HuH-7.5 (cell line): Measurements from ENCODE around the gene TASOR2.
A peak's percentile ranks its signal among the peaks of the same experiment; 100 is the strongest.

Experiments used
- DNase-seq: peaks from one replicate; pipeline ENCODE4 v3.0.0; 2011; ENCODE audit warnings: low spot score

TASOR2 gene

GRCh38 chr10:5655121-5655520 is 29.5 kb upstream of the TASOR2 start:
- no peak for DNase-seq

DNA sequence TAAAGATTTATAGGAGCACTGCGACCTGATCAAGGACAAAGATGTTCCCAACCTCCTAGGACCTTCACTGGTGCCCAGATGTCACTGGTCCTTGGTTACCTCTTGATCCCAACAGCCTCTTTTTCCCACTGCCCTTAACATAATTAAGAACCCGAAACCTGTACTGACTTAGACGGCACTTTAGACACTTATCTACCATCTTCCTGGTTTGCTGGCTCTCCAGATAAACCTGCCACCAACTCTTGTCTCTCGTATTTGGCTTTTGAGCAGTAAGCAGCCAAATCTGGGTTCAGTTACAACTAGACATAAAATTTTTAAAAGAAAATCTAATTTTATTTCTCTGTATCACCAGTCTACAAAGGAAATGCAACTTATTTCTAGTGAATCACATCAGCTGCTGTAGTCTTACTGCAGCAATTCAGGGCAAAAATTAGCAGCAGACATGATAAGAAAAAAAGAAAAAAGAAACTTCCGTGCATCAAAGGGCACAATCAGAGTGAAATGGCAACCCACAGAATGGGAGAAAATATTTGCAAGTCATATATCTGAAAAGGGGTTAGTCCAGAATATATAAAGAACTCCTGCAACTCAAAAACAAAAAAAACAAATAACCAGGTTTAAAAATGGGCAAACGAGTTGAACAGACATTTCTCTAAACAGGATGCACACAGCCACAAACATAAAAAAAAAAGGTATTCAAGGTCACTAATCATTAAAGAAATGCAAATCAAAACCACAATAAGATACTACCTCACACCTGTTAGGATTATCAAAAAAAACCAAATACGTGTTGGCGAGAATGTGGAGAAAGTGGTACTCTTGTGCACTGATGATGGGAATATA is 27.7 kb upstream of the TASOR2 start:
- DNase-seq, result no peak

DNA sequence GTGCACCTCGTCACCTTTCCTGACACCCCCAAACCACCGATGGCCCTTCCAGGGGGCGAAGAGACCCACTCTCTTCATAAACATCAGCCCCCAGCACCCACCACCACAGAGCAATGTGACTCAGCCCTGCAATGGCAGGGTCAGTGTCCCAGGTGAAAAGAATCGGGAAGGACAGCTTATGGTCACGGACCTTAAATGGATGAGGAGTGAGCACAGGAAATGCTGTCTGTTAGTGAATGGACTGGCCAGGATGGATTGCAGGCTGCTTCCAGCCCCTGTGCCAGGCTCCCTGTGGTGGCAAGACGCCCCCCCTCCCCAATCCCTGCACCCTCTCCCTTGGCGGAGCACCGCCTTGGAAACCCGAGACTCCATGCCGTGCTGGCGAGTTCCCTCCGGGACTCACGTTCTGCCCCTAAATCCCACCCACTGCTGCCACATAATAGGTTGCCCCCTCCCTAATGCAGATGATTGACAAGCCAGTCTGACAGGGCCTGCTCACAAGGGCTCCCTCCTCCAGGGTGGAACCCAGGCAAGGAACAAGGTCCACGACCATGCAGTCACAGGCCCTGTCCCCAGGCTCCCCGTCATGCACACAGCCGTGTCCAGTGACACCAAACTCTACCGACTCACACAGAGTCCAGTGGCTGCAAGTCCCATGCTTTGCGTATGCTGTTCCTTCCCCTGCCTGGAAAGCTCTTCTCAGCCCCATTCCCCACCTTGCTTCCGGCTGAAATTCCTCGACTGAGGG is 25.6 kb upstream of the TASOR2 start:
- no peak for DNase-seq

DNA sequence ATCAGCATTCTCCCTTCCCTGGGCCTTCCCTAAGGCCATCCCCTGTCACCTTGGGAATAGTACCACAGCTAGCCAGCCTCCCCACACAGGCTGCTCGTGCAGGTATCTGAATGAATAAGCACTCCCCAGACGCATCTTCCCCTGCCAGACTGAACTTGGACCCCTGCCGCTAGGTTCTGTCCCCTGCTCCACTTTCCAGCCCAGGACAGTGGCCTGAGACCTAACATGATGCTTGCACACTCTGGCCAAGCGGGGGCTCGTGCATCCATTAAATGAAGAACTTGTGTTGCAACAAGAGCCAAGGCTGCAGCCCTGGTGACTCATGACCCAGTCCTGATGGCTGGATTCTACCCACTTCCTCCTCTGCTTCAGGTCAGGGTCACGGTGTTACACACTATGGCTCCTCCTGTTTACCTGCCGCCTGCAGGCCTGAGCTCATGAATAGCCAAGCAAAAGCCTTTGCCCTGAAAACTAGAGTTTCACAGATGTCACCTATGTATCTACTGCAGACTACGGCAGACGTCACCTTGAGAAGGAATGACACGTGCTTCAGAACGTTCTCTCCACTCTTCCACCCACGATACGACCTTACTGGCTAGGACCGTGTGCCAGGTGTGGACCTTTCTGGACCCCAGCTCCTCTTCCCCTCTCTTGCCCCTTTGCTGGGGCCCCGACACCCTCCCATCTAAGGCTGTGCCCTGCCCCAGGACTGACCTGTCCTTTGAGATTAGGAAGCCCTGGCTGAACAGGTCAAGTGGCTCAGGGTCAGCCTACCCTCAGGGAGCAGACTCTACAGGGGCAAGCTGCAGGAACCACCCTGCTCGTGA is 24.7 kb upstream of the TASOR2 start:
- peak; percentile 86 for DNase-seq

GRCh38 chr10:5661043-5661442 is 23.6 kb upstream of the TASOR2 start:
- DNase-seq, result no peak

- no peak for DNase-seq
These were observed 21.7 kb upstream of the TASOR2 start for GRCh38 chr10:5662708-5663579.

DNA sequence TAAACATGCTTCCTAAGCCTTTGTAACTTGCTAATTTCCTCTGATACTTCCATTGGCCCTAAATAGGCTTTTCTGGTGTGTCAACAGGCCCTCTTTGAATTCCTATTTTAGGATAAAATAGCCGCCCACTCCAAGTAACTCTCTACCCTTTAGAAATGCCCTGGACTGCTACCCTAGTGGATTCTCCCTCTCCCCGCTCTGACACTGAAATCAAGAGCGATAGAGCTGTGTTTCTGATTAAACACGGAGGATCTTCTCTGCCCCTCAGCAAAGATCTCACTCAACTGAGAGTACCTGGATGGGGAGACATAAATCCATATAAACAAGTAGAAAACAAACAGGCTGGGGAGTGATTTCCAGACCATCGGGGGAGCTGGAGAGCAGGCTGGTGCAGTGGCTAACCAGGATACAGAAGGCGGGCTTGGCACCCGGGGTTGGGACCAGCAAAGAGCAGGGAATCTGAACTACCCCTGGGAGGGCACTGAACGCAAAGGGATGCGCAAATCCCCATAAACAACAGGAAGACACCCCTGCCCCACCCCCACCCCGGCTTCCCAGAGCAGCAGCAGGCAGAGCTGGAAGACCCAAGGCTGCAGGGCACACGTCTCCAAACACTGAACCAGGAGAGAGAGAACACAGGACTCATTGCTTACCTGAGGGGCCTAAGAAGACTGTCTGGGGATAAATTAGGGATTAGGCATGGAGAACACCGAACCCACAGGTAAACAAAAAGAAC is 20.8 kb upstream of the TASOR2 start:
- no peak for DNase-seq

DNA sequence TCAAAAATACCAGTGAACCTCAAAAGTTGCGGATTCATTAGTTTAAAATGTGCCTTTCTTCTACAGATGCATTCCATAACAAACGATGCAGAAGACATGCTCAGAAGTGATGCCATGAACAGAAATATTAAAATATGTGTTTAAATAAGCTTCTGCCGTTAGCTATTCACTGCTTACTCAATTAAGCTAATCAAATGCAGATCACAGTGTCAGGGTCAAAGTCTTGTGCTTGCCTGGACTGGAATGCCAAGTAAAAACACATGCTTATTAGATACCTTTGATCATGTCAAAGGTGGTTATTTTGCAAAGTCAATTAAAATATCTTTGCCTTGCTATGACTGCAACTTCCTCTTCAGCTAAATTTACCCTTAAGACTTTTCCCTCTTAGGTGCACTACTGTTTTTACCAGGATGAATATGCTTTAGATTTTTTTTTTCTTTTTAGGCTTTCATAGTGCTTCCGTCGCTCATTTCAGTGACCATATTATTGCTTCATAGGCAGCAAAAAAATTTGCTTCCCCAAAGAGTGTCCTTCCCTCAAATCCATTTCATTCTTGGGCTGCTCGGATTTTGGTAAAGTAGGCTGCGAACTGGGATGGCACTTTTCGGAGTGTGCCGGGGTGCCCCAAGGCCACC is 19.1 kb upstream of the TASOR2 start:
- no peak for DNase-seq

- peak; percentile 60 for DNase-seq
These were observed 18.4 kb upstream of the TASOR2 start, which contains the start of gene ASB13 for GRCh38 chr10:5666008-5666840. TSS of gene ASB13 (minus strand) at chr10:5666595. CDS start at chr10:5666551, 44 bp downstream.

DNA sequence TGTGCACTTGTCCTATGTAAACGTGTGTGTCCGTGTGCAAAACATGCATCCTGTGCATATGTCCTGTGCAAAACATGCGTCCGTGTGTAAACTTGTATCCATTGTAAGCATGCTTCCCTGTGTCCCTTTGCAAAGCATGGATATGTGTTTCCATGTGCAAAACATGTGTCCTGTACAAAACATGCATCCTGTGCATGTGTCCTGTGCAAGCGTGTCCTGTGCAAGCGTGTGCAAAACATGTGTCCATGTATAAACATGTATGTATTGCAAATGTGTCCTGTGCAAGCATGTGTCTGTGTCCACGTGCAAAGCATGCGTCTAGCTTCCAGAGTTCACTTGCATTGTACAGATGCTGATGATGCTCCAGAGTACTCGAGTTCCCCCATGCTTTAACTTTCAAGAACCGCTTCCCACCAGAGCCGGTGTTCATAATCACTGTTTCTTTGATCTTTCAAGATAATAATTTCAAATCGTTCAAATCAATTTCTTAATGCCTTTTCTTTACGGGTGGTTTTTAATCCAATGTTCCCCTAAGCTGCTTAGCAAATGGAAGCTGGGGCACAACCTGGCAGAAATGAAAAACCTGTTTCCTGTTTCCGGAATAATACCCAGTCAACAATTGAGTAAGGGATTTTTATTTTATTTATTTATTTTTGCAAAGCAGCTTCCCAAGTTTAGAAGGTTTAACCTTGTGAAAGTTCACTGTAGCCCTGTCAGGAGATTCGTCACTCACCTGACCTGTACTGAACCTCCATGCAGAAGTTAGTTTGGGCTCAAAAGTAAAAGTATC is 17.6 kb upstream of the TASOR2 start:
- DNase-seq, result no peak

DNA sequence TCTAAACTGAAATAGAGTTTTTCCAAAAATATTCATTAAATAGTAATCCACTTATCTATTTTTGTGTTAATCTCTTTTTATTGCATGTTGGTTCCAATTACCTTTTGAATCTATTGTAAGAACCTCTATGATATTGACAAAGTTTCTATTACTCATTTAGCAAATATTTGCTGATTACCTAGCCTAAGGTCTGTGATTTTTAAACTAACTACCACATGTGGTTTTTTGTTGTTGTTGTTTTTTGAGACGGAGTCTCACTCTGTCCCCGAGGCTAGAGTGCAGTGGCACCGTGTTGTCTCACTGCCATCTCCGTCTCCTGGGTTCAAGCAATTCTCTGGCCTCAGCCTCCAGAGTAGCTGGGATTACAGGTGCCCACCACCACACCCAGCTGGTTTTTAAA is 16.2 kb upstream of the TASOR2 start:
- DNase-seq, result no peak

DNA sequence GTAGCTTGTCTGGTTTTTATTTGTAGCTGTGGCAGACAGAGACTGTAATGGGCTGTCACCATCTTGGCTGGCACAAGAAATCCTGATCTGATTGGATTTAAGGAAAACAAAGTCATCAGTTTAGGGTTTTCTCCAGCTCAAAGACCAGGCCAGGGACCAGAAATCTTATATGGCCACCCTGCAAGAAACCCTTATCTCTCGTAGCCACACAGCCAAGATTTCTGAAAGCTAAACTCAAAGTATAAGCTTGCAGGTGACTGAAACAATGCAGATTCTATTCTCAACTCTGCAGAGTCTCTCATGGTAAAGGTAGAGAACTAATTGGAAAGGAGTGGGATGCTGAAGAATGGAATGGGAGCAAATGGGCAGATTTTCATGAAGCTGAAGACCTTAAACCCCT is 15.0 kb upstream of the TASOR2 start:
- no peak for DNase-seq

GRCh38 chr10:5670662-5671375 is 13.8 kb upstream of the TASOR2 start:
- DNase-seq, result no peak

- no peak for DNase-seq
These were observed 6.1 kb upstream of the TASOR2 start for GRCh38 chr10:5678397-5679036.

- no peak for DNase-seq
These were observed 5.6 kb upstream of the TASOR2 start for GRCh38 chr10:5679037-5679435.

GRCh38 chr10:5679606-5680005 is 5.0 kb upstream of the TASOR2 start:
- DNase-seq, result no peak

GRCh38 chr10:5681930-5682329 is 2.7 kb upstream of the TASOR2 start:
- no peak for DNase-seq
